HEK293 (cell line): ENCODE data around the gene JPH4.

Experiments used
- HOXC10 ChIP-seq: sonication (generic); formaldehyde crosslinking; IDR thresholded peaks from 2 replicates; pipeline ENCODE4 v1.8.1; 2023; ENCODE audit warnings: mild to moderate bottlenecking, missing genetic modification reagents
- ZNF26 ChIP-seq: fragments of 450-650 bp; formaldehyde crosslinking; IDR thresholded peaks from 2 replicates; pipeline ENCODE4 v1.5.1; 2016; ENCODE audit warnings: missing biosample characterization, missing genetic modification characterization
- ZNF274 ChIP-seq, 2 experiments: fragments of 200-500 bp in 1 of 2; fragments of 450-650 bp in 1 of 2; sonication (Bioruptor generic) in 1 of 2; formaldehyde crosslinking in 1 of 2; IDR thresholded peaks; 2 replicates each; pipeline versions ENCODE4 v1.5.1 to v1.6.1; 2014 to 2016; ENCODE audit warnings: borderline replicate concordance in 1 of 2, inconsistent platforms in 1 of 2, low read length in 1 of 2, missing biosample characterization in 1 of 2, missing genetic modification characterization in 1 of 2
- ZNF394 ChIP-seq: fragments of 450-650 bp; formaldehyde crosslinking; IDR thresholded peaks from 2 replicates; pipeline ENCODE4 v1.5.1; 2016; ENCODE audit warnings: missing biosample characterization, missing genetic modification characterization, mild to moderate bottlenecking, moderate library complexity, borderline replicate concordance

GRCh38 chr14:23537351-23538049 is 41.1 kb downstream of the JPH4 start:
- TF ChIP-seq HOXC10 (no peak), ZNF394 (tag by site-specific recombination) (no peak), ZNF26 (tag by site-specific recombination) (no peak), ZNF274 (IDR thresholded peaks at IDR 0.05; ENCODE audit: low read length) (no peak), ZNF274 (tag by site-specific recombination; IDR thresholded peaks at IDR 0.05; ENCODE audit: borderline replicate concordance) (no peak)
